B cell (primary cell): ENCODE results near the gene ABCB6. TPM values are rescaled to one million over a fixed set of nuclear protein-coding genes. Genes with fewer than 3 reads are reported as not detected.
A peak's percentile ranks its signal among the peaks of the same experiment; 100 is the strongest.

Experiments used
- ATAC-seq: fragments of 200-7000 bp; cut with Tn5 transposase; one replicate; pipeline ENCODE4 v1.10.0; 2021; ENCODE audit warnings: low read depth, mild to moderate bottlenecking, moderate number of reproducible peaks, moderate library complexity
- CTCF ChIA-PET: fragments of 350-600 bp; sonication (Branson Sonifier 250); formaldehyde crosslinking; loops from one replicate; lab custom pipeline; 2021; ENCODE audit warnings: antibody characterized with exemption, inconsistent platforms; lab: Charles Lee
- POLR2A ChIA-PET: fragments of 350-600 bp; sonication (Branson Sonifier 250); formaldehyde crosslinking; loops from one replicate; lab custom pipeline; 2021; ENCODE audit warnings: antibody characterized with exemption; lab: Charles Lee
- DNase-seq: peaks from one replicate; pipeline ENCODE4 v3.0.0; 2013
- H2AFZ ChIP-seq: 2 replicates; pipeline ENCODE4 v1.6.1; 2012; ENCODE audit warnings: mild to moderate bottlenecking, low read depth, low read length; ENCODE audit not compliant: insufficient read depth, poor library complexity, severe bottlenecking
- H3K27ac ChIP-seq, 2 donors: 1 replicate in 1 of 2; 2 replicates in 1 of 2; pipeline ENCODE4 v1.5.1; 2012 to 2013; ENCODE audit warnings: low read length in 2 of 2, mild to moderate bottlenecking in 2 of 2, moderate library complexity in 1 of 2
- H3K27me3 ChIP-seq, 4 experiments: fragments of 200-600 bp in 1 of 4; sonication (generic) in 1 of 4; replicated peaks in 1 of 4; 1 replicate in 2 of 4; 2 replicates in 2 of 4; pipeline versions ENCODE4 v1.6.1 to v1.7.0; 2013 to 2016; ENCODE audit warnings: low read length in 3 of 4, mild to moderate bottlenecking in 2 of 4, mixed read lengths in 1 of 4, moderate library complexity in 1 of 4; ENCODE audit not compliant: insufficient read depth in 4 of 4, control insufficient read depth in 3 of 4; ENCODE audit errors: control extremely low read depth in 1 of 4
- H3K36me3 ChIP-seq, 2 experiments: replicated peaks in 1 of 2; 1 replicate in 1 of 2; 2 replicates in 1 of 2; pipeline versions ENCODE4 v1.6.1 to v1.7.1; 2013; ENCODE audit warnings: low read length in 1 of 2; ENCODE audit not compliant: insufficient read depth in 2 of 2, control insufficient read depth in 1 of 2; ENCODE audit errors: control extremely low read depth in 1 of 2, extremely low read depth in 1 of 2
- H3K4me1 ChIP-seq, 2 donors: fragments of 200-600 bp in 1 of 2; sonication (generic) in 1 of 2; 1 replicate in 1 of 2; 2 replicates in 1 of 2; pipeline versions ENCODE4 v1.5.1 to v1.6.1; 2013 to 2017; ENCODE audit warnings: low read length in 2 of 2; ENCODE audit not compliant: control insufficient read depth in 2 of 2, insufficient read depth in 2 of 2
- H3K4me2 ChIP-seq: replicated peaks from 2 replicates; pipeline ENCODE3; 2012; ENCODE audit warnings: mild to moderate bottlenecking, low read depth, low read length; ENCODE audit not compliant: poor library complexity, severe bottlenecking
- H3K4me3 ChIP-seq, 5 experiments: fragments of 200-600 bp in 1 of 5; sonication (generic) in 1 of 5; 1 replicate in 3 of 5; 2 replicates in 2 of 5; pipeline versions ENCODE4 v1.5.1 to v1.7.0; 2011 to 2016; ENCODE audit warnings: low read length in 4 of 5, mild to moderate bottlenecking in 4 of 5, low read depth in 2 of 5, control low read depth in 1 of 5, moderate library complexity in 1 of 5; ENCODE audit not compliant: insufficient read depth in 1 of 5; ENCODE audit errors: control extremely low read depth in 1 of 5, extremely low read depth in 1 of 5
- H3K79me2 ChIP-seq: fragments of 200-600 bp; sonication (generic); one replicate; pipeline ENCODE4 v1.6.0; 2016; ENCODE audit warnings: low read length; ENCODE audit not compliant: control insufficient read depth, insufficient read depth
- H3K9ac ChIP-seq: fragments of 200-600 bp; sonication (generic); 2 replicates; pipeline ENCODE4 v1.6.1; 2017; ENCODE audit warnings: mild to moderate bottlenecking, low read length, moderate library complexity
- H3K9me3 ChIP-seq, 3 donors: one replicate each; pipeline versions ENCODE4 v1.6.1 to v1.7.1; 2013; ENCODE audit warnings: low read length in 2 of 3; ENCODE audit not compliant: control insufficient read depth in 2 of 3, insufficient read depth in 1 of 3; ENCODE audit errors: control extremely low read depth in 1 of 3
- H4K20me1 ChIP-seq: 2 replicates; pipeline ENCODE4 v1.6.0; 2012; ENCODE audit warnings: mild to moderate bottlenecking, low read length; ENCODE audit not compliant: insufficient read depth, control insufficient read depth, poor library complexity, severe bottlenecking
- H3K27ac Mint-ChIP-seq: one replicate; pipeline ENCODE4 v1.8.0; 2021; ENCODE audit warnings: mixed read lengths
- H3K27me3 Mint-ChIP-seq: one replicate; pipeline ENCODE4 v1.8.0; 2021; ENCODE audit warnings: mixed read lengths
- H3K4me1 Mint-ChIP-seq: one replicate; pipeline ENCODE4 v1.8.0; 2021; ENCODE audit warnings: mixed read lengths
- H3K4me3 Mint-ChIP-seq: one replicate; pipeline ENCODE4 v1.8.0; 2021; ENCODE audit warnings: mixed read lengths
- H3K9me3 Mint-ChIP-seq: one replicate; pipeline ENCODE4 v1.8.0; 2022; ENCODE audit warnings: mixed read lengths; ENCODE audit not compliant: insufficient read depth
- CTCF ChIP-seq: fragments of 200-600 bp; IDR thresholded peaks from one replicate; pipeline ENCODE4 v1.8.0; 2022; ENCODE audit warnings: antibody characterized with exemption, mild to moderate bottlenecking
- EZH2 ChIP-seq: IDR thresholded peaks from 2 replicates; pipeline ENCODE4 v1.6.1; 2012; ENCODE audit warnings: borderline replicate concordance, low read depth, mild to moderate bottlenecking, moderate library complexity, low read length; ENCODE audit not compliant: insufficient read depth, poor library complexity, severe bottlenecking
- WGBS: methylation state at CpG from one replicate; pipeline ENCODE4 v1.1.5; 2013; ENCODE audit warnings: missing lambda C conversion rate; ENCODE audit not compliant: insufficient coverage; 5-methylcytosine and 5-hydroxymethylcytosine counted together
- intact Hi-C: fragments of 100-400 bp; cut with micrococcal nuclease; formaldehyde crosslinking; loops from one replicate; pipeline ENCODE4 v1.10.0; 2022
- polyA minus RNA-seq: library from RNA; depleted of rRNA, polyadenylated mRNA; stranded (reverse); fragments of >200 nt; gene quantifications from 2 replicates; pipeline ENCODE4 v1.2.3, GENCODE V29; 2012
- polyA plus RNA-seq: library from polyadenylated mRNA; depleted of rRNA; stranded (reverse); fragments of >200 nt; gene quantifications from 2 replicates; pipeline ENCODE4 v1.2.3, GENCODE V29; 2012
- total RNA-seq, 2 donors: library from RNA; stranded (reverse); fragments of 120-200 nt in 1 of 2; gene quantifications; 1 replicate in 1 of 2; 2 replicates in 1 of 2; pipeline versions ENCODE4 v1.2.3 to v1.2.4, GENCODE V29; 2013 to 2022

ABCB6 gene
- total RNA-seq (10.5 and 12.3 TPM in 2 replicates), polyA plus RNA-seq (11.6 and 15.3 TPM in 2 replicates), polyA minus RNA-seq (6.1 and 8.9 TPM in 2 replicates)
- total RNA-seq (2013): 7.0 TPM

- H3K4me2 ChIP-seq: peak within 1 kb of the TSS; percentile 91
- peak within 1 kb of the TSS; percentile 68 for H2AFZ ChIP-seq
- TF ChIP-seq EZH2 (no peak), CTCF (no peak)
- no peaks in the 10 kb centered on the region for H3K27me3 ChIP-seq
- peak within 1 kb of the TSS; percentile 86 for H3K27ac Mint-ChIP-seq
- peak within 1 kb of the TSS; percentile 51 to 74 (median 66) for H3K4me3 ChIP-seq
- H3K9me3 ChIP-seq: no peaks in the 10 kb centered on the region
- intact Hi-C loops: loop anchor here (1.0 to 2.0 kb wide), 6 partner anchors 10 to 76 kb away; partner anchors contain the start of genes ANKZF1, ATG9A, DNAJB2 and NHEJ1
- CTCF ChIA-PET: interaction anchor here (1.0 to 4.3 kb wide), 8 partner anchors 13 to 76 kb away, joined by 3 to 26 read pairs (median 8); partner anchors contain the start of genes CNPPD1, SLC23A3, TUBA4B and ZFAND2B
- H3K27me3 Mint-ChIP-seq: no peaks in the 10 kb centered on the region
- H3K79me2 ChIP-seq: no peaks in the 10 kb centered on the region
- H4K20me1 ChIP-seq: peaks cover 38% of the 10 kb centered on the region
- peak within 1 kb of the TSS; percentile 87 for H3K4me3 Mint-ChIP-seq
- 19% methylated on average over 71 of the region's 71 CpGs for WGBS
- DNase-seq: peak; percentile 92
- peaks cover 17 to 21% of the 10 kb centered on the region in 2 donors for H3K4me1 ChIP-seq
- peaks cover 5 to 40% of the 10 kb centered on the region in 2 experiments for H3K36me3 ChIP-seq
- POLR2A ChIA-PET: interaction anchor here (0.7 to 3.0 kb wide), 8 partner anchors 11 to 76 kb away, joined by 3 to 30 read pairs (median 8); partner anchors contain the start of genes ANKZF1, ATG9A, CNPPD1 and DNAJB2
- ATAC-seq: peak; percentile 95
- H3K9me3 Mint-ChIP-seq: no peaks in the 10 kb centered on the region
- peak within 1 kb of the TSS; percentile 0 to 55 for H3K27ac ChIP-seq
- H3K4me1 Mint-ChIP-seq: peaks cover 20% of the 10 kb centered on the region
- peak within 1 kb of the TSS; percentile 68 for H3K9ac ChIP-seq
These were observed at the start of gene ABCB6 for GRCh38 chr2:219218732-219219701. Gene ABCB6 (minus strand): TSS chr2:219218958. CDS start chr2:219218673, 285 bp downstream.
